ENCODE results near the gene COX19. TPM values are rescaled to one million over a fixed set of nuclear protein-coding genes. Genes with fewer than 3 reads are reported as not detected.

The COX19 gene
- polyA plus RNA-seq, 3 donors: 7.4 to 15.0 (median 7.6) TPM

GRCh38 chr7:959271-959670, 16.1 kb downstream of the COX19 start:
- Histone ChIP-seq H3K4me1 (ENCODE audit: control insufficient read depth in 1 of 2, insufficient read depth in 2 of 2, low read length in 2 of 2) (peaks cover 92 to 97% of the 10 kb centered on the region in 2 donors), H3K4me2 (replicated peaks; ENCODE audit: extremely low read depth, low read length, poor library complexity, severe bottlenecking) (no peak overlapping the region), H4K20me1 (ENCODE audit: insufficient read depth, low read length) (peaks cover 10% of the 10 kb centered on the region), H3K27me3 (ENCODE audit: control insufficient read depth in 2 of 2, insufficient read depth in 2 of 2, low read length in 2 of 2) (no peaks in the 10 kb centered on the region), H3K36me3 (replicated peaks in 1 of 2; ENCODE audit: control insufficient read depth in 1 of 2, insufficient read depth in 2 of 2, low read length in 2 of 2) (no peaks in the 10 kb centered on the region), H3K9me3 (replicated peaks in 1 of 2; ENCODE audit: control insufficient read depth in 1 of 2, insufficient read depth in 1 of 2, low read length in 2 of 2) (no peaks in the 10 kb centered on the region), H2AFZ (ENCODE audit: insufficient read depth, low read depth, low read length, poor library complexity, severe bottlenecking) (no peak overlapping the region), H3K4me3 (replicated peaks in 1 of 3; ENCODE audit: low read depth in 2 of 3, low read length in 3 of 3) (no peak overlapping the region), H3K79me2 (ENCODE audit: insufficient read depth, low read length) (peaks cover 6% of the 10 kb centered on the region), H3K27ac (ENCODE audit: low read depth in 1 of 2, low read length in 2 of 2) (no peak overlapping the region), H3K9ac (ENCODE audit: insufficient read depth, low read length, poor library complexity, severe bottlenecking) (no peak overlapping the region)
- Mint-ChIP-seq H3K9me3 (no peaks in the 10 kb centered on the region), H3K4me3 (no peak overlapping the region), H3K36me3 (peaks cover 0 to 3% of the 10 kb centered on the region in 2 donors), H3K4me1 (peaks cover 75% of the 10 kb centered on the region), H3K27me3 (ENCODE audit: low read depth in 3 of 3) (peaks cover 1 to 4% (median 4%) of the 10 kb centered on the region in 3 donors), H3K27ac (peak overlapping the region in 1 of 7 donors; percentile 68)
- no peak for DNase-seq
- no peak for TF ChIP-seq CTCF (IDR thresholded peaks at IDR 0.05)
- intact Hi-C loops (cut with micrococcal nuclease): loop anchor here (5.0 kb wide), 2 partner anchors 37 to 357 kb away; no protein-coding TSS in a partner anchor
- WGBS (ENCODE audit: insufficient coverage): 81% methylated on average over 20 of the region's 20 CpGs

- H4K20me1 ChIP-seq (ENCODE audit: insufficient read depth, low read length): peaks cover 7% of the 10 kb centered on the region
- Mint-ChIP-seq H3K27me3 (ENCODE audit: low read depth in 3 of 3) (peaks cover 1 to 4% (median 4%) of the 10 kb centered on the region in 3 donors), H3K9me3 (no peaks in the 10 kb centered on the region), H3K4me3 (peak overlapping the region in 1 of 2 donors; percentile 35), H3K4me1 (peaks cover 69% of the 10 kb centered on the region), H3K27ac (peak overlapping the region in 4 of 7 donors; percentile 30 to 72 (median 55)), H3K36me3 (peaks cover 0 to 3% of the 10 kb centered on the region in 2 donors)
- no peak for TF ChIP-seq CTCF (IDR thresholded peaks at IDR 0.05)
- intact Hi-C loops (cut with micrococcal nuclease): loop anchor here (5.0 kb wide), 2 partner anchors 36 to 356 kb away; no protein-coding TSS in a partner anchor
- no peak for DNase-seq
- WGBS (ENCODE audit: insufficient coverage): 76% methylated on average over 31 of the region's 36 CpGs
- H3K9ac ChIP-seq (ENCODE audit: insufficient read depth, low read length, poor library complexity, severe bottlenecking): peak overlapping the region; percentile 62
- peak overlapping the region; percentile 66 to 85 for H3K27ac ChIP-seq (ENCODE audit: low read depth in 1 of 2, low read length in 2 of 2)
- peaks cover 11% of the 10 kb centered on the region for H3K79me2 ChIP-seq (ENCODE audit: insufficient read depth, low read length)
- peak overlapping the region; percentile 45 for H3K4me2 ChIP-seq (replicated peaks; ENCODE audit: extremely low read depth, low read length, poor library complexity, severe bottlenecking)
- peak overlapping the region in 1 of 3 experiments; percentile 45 for H3K4me3 ChIP-seq (replicated peaks in 1 of 3; ENCODE audit: low read depth in 2 of 3, low read length in 3 of 3)
- H3K36me3 ChIP-seq (replicated peaks in 1 of 2; ENCODE audit: control insufficient read depth in 1 of 2, insufficient read depth in 2 of 2, low read length in 2 of 2): no peaks in the 10 kb centered on the region
- peaks cover 84 to 90% of the 10 kb centered on the region in 2 donors for H3K4me1 ChIP-seq (ENCODE audit: control insufficient read depth in 1 of 2, insufficient read depth in 2 of 2, low read length in 2 of 2)
- H3K9me3 ChIP-seq (replicated peaks in 1 of 2; ENCODE audit: control insufficient read depth in 1 of 2, insufficient read depth in 1 of 2, low read length in 2 of 2): no peaks in the 10 kb centered on the region
- H2AFZ ChIP-seq (ENCODE audit: insufficient read depth, low read depth, low read length, poor library complexity, severe bottlenecking): peak overlapping the region; percentile 66
- H3K27me3 ChIP-seq (ENCODE audit: control insufficient read depth in 2 of 2, insufficient read depth in 2 of 2, low read length in 2 of 2): no peaks in the 10 kb centered on the region
Observed at GRCh38 chr7:958221-959200, 16.8 kb downstream of the COX19 start.

Data from CD14-positive monocyte (primary cell).